ENCODE measurements around the gene OR13F1.
"Not testable (repeated sequence)": the region's sequence is repeated elsewhere in the genome, so short reads cannot be mapped to it uniquely, and the experiment has no call there.

OR13F1 gene

DNA sequence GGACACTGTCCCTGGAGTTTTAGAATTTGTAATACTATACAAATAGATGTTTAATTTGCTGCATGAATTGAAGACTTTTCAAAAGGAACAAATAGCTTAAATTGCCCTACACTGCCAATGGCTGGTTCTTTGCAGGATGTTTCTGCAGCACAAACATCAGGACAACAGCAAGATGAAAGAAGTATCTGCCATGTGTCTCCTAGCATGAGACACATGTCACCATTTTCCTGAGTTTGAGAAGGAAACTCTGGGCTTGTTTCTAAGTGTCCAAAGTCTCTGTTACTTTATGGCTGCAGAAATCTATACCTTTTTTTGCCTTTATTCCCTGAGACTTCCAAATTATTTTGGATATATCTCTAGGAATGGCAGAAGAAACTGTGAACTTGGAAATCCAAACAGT is 623 bp upstream of the OR13F1 start:
- H3K9me2 ChIP-seq (replicated peaks; ENCODE audit: control insufficient read depth, low read length) = no peaks in the 10 kb centered on the region
- no peak overlapping the region for H3K27ac ChIP-seq (ENCODE audit: low read depth, low read length)
- H3K79me2 ChIP-seq (ENCODE audit: control insufficient read depth, low read length) = no peaks in the 10 kb centered on the region
- H3F3A ChIP-seq (ENCODE audit: control insufficient read depth, insufficient read depth) = no peaks in the 10 kb centered on the region
- H4K20me1 ChIP-seq (ENCODE audit: control insufficient read depth, insufficient read depth, low read depth, low read length) = no peaks in the 10 kb centered on the region
- no peaks in the 10 kb centered on the region for H3K9me3 ChIP-seq (ENCODE audit: control insufficient read depth, insufficient read depth, low read length)
- H3K36me3 ChIP-seq (ENCODE audit: control insufficient read depth, low read length) = no peaks in the 10 kb centered on the region
- TF ChIP-seq EZH2phosphoT487 (IDR thresholded peaks at IDR 0.05; ENCODE audit: borderline replicate concordance, low read length) = no peak
- TF ChIP-seq, protein P1, sequence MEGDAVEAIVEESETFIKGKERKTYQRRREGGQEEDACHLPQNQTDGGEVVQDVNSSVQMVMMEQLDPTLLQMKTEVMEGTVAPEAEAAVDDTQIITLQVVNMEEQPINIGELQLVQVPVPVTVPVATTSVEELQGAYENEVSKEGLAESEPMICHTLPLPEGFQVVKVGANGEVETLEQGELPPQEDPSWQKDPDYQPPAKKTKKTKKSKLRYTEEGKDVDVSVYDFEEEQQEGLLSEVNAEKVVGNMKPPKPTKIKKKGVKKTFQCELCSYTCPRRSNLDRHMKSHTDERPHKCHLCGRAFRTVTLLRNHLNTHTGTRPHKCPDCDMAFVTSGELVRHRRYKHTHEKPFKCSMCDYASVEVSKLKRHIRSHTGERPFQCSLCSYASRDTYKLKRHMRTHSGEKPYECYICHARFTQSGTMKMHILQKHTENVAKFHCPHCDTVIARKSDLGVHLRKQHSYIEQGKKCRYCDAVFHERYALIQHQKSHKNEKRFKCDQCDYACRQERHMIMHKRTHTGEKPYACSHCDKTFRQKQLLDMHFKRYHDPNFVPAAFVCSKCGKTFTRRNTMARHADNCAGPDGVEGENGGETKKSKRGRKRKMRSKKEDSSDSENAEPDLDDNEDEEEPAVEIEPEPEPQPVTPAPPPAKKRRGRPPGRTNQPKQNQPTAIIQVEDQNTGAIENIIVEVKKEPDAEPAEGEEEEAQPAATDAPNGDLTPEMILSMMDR (IDR thresholded peaks at IDR 0.05; ENCODE audit: low read depth, low read length, poor library complexity, severe bottlenecking) = no peak
- no peak overlapping the region for H3K4me2 ChIP-seq (ENCODE audit: low read length)
- no peaks in the 10 kb centered on the region for H3K4me1 ChIP-seq (ENCODE audit: control insufficient read depth, low read length)
- H3K4me3 ChIP-seq (ENCODE audit: low read length) = no peak overlapping the region
- no peaks in the 10 kb centered on the region for H3K27me3 ChIP-seq (ENCODE audit: control insufficient read depth, low read length)

DNA sequence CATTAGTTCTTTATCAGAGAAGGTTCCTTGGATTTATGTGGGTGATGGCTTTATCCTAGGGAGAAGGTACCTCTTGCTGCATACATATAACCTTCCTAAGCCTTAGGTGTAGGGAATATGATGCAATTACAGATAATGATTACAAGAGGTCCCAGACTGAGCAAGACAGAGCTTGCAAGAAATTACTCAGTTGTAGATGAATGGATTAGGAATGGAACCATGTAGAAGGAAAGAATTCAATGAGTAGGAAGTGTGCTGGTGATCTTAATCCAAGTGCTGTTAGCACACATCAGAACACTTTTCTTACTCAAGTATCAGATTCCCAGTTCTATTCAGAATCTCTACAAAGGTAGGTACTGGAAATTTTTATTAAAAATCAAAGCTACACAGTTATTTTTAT is 2.5 kb downstream of the OR13F1 start:
- Histone ChIP-seq H4K20me1 (ENCODE audit: control insufficient read depth, insufficient read depth, low read depth, low read length) (no peaks in the 10 kb centered on the region), H3F3A (ENCODE audit: control insufficient read depth, insufficient read depth) (no peaks in the 10 kb centered on the region), H3K79me2 (ENCODE audit: control insufficient read depth, low read length) (no peaks in the 10 kb centered on the region), H3K27me3 (ENCODE audit: control insufficient read depth, low read length) (no peaks in the 10 kb centered on the region), H3K9me2 (replicated peaks; ENCODE audit: control insufficient read depth, low read length) (no peaks in the 10 kb centered on the region), H3K4me2 (ENCODE audit: low read length) (no peak overlapping the region), H3K27ac (ENCODE audit: low read depth, low read length) (no peak overlapping the region), H3K4me1 (ENCODE audit: control insufficient read depth, low read length) (no peaks in the 10 kb centered on the region), H3K9me3 (ENCODE audit: control insufficient read depth, insufficient read depth, low read length) (no peaks in the 10 kb centered on the region), H3K36me3 (ENCODE audit: control insufficient read depth, low read length) (no peaks in the 10 kb centered on the region), H3K4me3 (ENCODE audit: low read length) (no peak overlapping the region)
- TF ChIP-seq EZH2phosphoT487 (IDR thresholded peaks at IDR 0.05; ENCODE audit: borderline replicate concordance, low read length) = no peak
- TF ChIP-seq, protein P1 (IDR thresholded peaks at IDR 0.05; ENCODE audit: low read depth, low read length, poor library complexity, severe bottlenecking) = no peak

DNA sequence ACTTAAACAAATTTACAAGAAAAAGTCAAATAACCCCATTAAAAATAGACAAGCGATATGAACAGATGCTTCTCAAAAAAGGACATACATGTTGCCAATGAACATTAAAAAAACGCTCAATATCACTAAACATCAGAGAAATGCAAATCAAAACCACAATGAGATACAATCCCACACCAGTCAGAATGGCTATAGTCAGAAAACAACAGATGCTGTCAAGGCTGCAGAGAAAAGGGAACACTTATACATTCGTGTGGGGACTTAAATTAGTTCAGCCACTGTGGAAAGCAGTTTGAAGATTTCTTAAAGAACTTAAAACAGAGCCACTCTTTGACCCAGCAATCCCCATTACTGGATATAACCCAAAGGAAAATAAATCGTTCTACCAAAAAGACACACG is 10.8 kb downstream of the OR13F1 start:
- no peaks in the 10 kb centered on the region for H3K4me1 ChIP-seq (ENCODE audit: control insufficient read depth, low read length)
- TF ChIP-seq, protein P1 (IDR thresholded peaks at IDR 0.05; ENCODE audit: low read depth, low read length, poor library complexity, severe bottlenecking) = no peak
- no peak for TF ChIP-seq EZH2phosphoT487 (IDR thresholded peaks at IDR 0.05; ENCODE audit: borderline replicate concordance, low read length)
- H3F3A ChIP-seq (ENCODE audit: control insufficient read depth, insufficient read depth) = no peaks in the 10 kb centered on the region
- H3K36me3 ChIP-seq (ENCODE audit: control insufficient read depth, low read length) = no peaks in the 10 kb centered on the region
- no peaks in the 10 kb centered on the region for H3K79me2 ChIP-seq (ENCODE audit: control insufficient read depth, low read length)
- H3K4me3 ChIP-seq (ENCODE audit: low read length) = no peak overlapping the region
- no peak overlapping the region for H3K27ac ChIP-seq (ENCODE audit: low read depth, low read length)
- no peaks in the 10 kb centered on the region for H4K20me1 ChIP-seq (ENCODE audit: control insufficient read depth, insufficient read depth, low read depth, low read length)
- no peaks in the 10 kb centered on the region for H3K27me3 ChIP-seq (ENCODE audit: control insufficient read depth, low read length)
- H3K9me2 ChIP-seq (replicated peaks; ENCODE audit: control insufficient read depth, low read length) = no peaks in the 10 kb centered on the region
- no peak overlapping the region for H3K4me2 ChIP-seq (ENCODE audit: low read length)
- no peaks in the 10 kb centered on the region for H3K9me3 ChIP-seq (ENCODE audit: control insufficient read depth, insufficient read depth, low read length)

DNA sequence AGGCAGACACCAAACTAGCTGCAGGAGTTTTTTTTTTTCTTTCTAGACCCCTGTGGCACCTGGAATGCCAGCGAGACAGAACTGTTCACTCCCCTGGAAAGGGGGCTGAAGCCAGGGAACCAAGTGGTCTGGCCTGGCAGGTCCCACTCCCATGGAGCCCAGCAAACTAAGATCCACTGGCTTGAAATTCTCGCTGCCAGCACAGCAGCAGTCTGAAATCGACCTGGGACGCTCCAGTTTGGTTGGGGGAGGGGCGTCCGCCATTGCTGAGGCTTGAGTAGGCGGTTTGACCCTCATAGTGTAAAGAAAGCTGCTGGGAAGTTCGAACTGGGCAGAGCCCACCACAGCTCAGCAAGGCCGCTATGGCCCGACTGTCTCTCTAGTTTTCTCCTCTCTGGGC is 16.2 kb downstream of the OR13F1 start:
- not testable (repeated sequence) for H3K4me2 ChIP-seq (ENCODE audit: low read length); H3K4me1 ChIP-seq (ENCODE audit: control insufficient read depth, low read length); H3K36me3 ChIP-seq (ENCODE audit: control insufficient read depth, low read length); H4K20me1 ChIP-seq (ENCODE audit: control insufficient read depth, insufficient read depth, low read depth, low read length); H3K4me3 ChIP-seq (ENCODE audit: low read length); H3K79me2 ChIP-seq (ENCODE audit: control insufficient read depth, low read length); H3K27me3 ChIP-seq (ENCODE audit: control insufficient read depth, low read length); H3K27ac ChIP-seq (ENCODE audit: low read depth, low read length); H3K9me3 ChIP-seq (ENCODE audit: control insufficient read depth, insufficient read depth, low read length); H3K9me2 ChIP-seq (replicated peaks; ENCODE audit: control insufficient read depth, low read length); H3F3A ChIP-seq (ENCODE audit: control insufficient read depth, insufficient read depth)

Data from DOHH2 (cell line).